NOMO-1 (cell line): ENCODE results near the gene FSD1.
A peak's percentile ranks its signal among the peaks of the same experiment; 100 is the strongest.
"Not testable (repeated sequence)": the region's sequence is repeated elsewhere in the genome, so short reads cannot be mapped to it uniquely, and the experiment has no call there.

Source experiments
- DNase-seq, 2 experiments: peaks; one replicate each; lab custom pipeline; 2025; ENCODE audit not compliant: unreplicated experiment in 2 of 2; lab: John Stamatoyannopoulos, UW

FSD1 gene

DNA sequence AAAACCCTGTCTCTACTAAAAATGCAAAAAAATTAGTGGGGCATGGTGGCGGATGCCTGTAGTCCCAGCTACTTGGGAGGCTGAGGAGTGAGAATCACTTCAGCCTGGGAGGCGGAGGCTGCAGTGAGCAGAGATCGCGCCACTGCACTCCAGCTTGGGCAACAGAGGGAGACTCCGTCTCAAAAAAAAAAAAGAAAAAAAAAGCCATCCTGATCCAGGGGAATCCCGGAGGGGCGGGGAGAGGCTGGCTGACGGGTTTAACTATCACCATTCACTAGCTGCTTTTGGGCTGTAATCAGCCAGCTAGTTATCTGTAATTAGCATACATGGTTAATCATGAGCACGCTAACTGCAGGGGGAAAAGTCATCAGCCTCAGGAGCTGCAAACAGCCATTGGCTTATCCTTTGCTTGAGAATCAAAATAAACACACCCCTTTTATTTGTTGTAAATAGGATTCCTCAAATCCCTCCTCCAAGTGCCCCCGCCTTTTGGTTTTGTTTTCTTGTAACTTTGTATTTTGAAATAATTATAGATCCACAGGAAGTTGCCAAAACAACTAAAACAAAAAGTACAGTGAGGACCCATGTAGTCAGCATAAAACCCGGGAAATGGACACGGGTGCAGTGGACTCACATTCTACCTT, 9.6 kb downstream of the FSD1 start:
- no peak for DNase-seq

DNA sequence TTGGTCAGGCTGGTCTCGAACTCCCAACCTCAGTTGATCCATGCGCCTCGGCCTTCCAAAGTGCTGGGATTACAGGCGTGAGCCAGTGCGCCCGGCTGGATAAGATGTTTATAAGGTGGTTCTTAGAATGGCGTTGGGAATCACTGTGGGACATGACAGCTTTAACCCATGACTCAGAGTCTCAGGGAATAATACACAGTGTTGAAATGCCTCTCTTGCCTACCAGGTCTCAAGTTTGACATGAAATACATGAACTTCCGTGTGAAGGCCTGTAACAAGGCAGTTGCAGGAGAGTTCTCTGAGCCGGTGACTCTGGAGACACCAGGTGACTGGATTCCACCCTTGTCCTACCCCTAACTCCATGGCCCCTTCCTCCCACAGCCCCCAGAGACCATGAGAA, 12.6 kb downstream of the FSD1 start:
- no peak for DNase-seq

DNA sequence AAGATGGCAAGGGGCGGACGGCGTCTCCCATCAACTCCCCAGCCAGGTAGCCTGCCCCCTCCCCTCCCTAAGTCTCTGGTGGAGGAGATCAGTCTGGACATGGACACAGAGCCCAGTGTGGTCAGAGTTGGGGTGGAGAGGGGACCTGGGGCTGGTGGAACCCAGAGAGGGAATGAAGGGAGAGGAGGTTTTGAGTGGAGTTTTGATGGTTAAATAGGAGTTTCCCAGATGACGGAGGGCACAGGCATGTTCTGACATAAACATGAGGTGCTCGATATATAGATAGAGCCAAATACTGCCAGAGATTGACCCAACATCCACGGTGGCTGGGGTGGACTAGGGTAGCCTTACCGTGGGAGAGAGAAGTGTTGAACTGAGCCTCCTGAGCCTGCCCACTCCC, 14.1 kb downstream of the FSD1 start:
- DNase-seq, result no peak

DNA sequence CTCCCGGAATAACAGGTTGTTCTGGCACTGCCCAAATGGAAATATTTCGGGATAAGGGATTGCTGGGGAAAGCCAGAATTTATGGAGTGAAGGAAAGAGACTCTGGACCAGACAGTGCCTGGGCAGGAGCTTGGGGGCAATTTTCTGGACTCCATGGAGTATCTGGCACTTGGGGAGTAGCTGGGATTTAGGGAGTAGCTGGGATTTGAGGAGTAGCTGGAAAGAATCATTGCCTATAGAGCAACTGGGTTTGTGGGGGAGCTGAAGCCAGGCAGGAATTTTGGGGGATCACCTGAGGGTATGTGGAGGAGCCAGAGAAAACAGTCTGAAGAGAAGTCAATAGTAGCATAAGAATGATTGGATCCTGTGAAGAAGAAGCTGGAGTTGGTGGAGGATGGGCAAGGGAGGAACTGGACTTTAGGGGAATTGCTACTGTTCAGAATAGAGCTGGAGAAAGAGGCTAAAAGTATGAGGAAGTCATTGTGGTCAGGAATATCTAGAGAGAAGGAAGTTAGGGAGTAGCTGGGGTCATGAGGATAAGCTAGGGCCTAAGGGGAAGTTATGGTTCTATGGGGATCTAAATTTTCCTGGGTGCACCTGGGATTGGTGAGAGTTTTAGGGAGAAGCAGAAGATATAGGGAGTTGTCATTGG, 14.8 kb downstream of the FSD1 start:
- DNase-seq, result no peak

DNA sequence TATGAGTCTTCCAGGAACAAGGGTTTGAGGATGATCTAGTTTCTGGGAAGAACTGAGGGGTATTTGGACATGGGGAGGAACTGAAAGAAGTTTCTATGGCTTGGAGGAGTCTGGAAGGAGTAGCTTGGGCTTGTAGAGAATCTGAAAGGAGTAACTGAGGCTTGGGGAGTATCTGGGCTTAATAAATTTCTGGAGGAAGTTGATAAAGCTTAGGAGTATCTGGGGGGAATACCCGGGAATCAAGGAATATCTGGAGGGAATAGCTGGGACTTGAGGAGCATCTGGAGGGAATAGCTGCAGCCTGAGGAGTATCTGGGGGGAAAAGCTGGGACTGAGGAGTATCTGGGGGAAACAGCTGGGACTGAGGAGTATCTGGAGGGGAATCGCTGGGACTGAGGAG, 16.0 kb downstream of the FSD1 start:
- no peak for DNase-seq

DNA sequence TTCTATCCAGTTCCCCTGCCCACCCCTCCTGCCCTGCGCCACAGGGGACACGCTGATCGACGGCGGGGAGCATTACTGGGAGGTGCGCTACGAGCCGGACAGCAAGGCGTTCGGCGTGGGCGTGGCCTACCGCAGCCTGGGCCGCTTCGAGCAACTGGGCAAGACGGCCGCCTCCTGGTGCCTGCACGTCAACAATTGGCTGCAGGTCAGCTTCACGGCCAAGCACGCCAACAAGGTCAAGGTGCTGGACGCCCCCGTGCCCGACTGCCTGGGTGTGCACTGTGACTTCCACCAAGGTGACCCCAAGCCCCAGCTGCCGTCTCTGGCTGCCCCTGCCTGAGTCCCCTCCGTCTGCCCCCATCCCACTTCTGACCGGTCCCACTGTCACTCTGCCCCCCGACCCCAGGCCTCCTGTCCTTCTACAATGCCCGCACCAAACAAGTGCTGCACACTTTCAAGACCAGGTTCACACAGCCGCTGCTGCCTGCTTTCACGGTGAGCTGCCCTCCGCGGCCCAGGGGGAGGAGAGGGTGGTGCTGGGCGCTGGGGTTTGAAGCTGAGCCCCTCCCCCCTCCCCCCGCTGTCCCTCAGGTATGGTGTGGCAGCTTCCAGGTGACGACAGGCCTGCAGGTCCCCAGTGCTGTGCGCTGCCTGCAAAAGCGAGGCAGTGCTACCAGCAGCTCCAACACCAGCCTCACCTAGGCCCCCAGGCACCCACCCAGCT, 18.7 kb downstream of the FSD1 start:
- no peak for DNase-seq

DNA sequence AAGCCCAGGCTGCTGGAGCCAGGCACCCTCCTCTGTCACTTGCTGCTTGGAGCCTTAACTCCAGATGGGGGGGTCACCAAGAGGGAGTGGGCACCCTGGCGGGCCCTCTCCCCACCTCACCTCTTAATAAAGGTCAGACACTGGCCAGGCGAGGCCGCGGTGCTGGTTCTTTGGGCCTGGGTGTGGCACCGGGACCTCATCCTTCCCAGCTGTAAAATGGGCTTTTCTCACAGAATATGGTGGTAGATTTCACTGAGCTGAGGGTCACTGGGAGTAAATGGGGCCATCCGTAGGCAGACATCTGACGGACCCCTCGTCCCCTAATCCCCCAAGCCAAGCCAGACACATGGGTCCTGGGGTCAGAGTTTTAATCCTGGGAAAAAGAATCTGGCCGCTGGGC, 19.3 kb downstream of the FSD1 start:
- no peak for DNase-seq

DNA sequence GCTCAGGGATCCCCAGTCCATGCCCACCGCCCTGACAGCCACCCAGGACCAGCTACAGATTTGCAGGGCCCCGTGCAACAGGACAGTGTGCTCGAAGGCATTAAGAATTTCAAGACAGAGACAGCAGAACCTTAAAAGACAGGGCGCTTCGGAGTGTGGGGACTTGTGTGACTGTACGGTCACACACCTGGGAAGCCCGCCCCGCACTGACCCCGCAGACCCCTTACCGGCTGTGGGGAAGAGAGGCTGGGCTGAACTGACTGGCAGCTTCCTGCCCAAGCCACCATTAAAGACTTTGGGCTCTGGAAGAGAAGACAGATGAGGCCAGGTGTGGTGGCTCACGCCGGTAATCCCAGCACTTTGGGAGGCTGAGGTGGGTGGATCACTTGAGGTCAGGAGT, 19.8 kb downstream of the FSD1 start:
- DNase-seq, result no peak

DNA sequence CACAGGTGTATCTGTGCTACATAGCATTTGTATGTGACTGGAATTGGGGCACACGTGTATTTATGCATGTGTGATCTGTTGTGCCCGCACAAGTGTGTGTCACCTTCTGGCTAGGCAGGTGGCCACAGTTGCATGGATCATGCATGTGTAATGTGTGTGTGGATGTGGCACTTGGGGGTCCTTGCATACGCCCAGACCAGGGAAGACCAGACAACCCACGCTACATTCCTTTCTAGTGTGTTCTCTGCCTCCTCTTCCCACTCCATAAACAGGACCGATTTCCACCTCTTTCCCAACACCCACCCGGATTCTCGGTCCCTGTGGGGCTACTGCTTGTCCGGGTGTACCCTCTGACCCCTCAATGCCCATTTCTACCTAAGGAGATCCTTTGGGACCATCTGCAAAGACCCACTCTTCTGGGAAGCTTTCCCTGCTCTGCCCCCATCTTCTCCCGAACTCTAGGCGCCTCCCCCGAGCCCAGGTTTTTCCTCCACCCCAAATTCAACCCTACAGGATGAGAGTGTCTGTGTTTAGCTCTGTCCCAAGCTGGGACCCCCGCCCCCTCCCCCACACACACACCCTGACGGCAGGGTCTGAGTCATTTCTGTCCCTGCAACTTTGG, 21.9 kb downstream of the FSD1 start:
- no peak for DNase-seq

DNA sequence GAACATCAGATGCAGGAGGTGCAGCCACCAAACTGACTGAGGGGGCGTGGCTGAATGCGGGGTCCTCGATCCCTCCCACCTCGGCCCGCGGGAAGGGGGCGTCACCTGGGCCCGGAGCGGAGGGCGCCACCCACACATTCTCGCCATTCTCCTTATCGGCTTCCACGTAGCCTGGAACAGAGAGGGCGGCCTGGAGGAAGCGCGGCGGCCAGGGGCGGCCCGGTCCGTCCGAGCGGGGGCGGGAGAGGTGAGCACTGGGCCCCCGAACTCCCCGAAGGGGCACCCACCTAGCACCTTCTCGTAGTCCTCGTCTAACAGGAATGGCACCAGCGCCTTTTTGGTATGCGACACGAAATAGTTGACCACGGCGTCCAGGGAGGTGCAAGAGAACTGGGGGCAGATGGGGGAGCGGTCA, 22.4 kb downstream of the FSD1 start:
- DNase-seq, result no peak

DNA sequence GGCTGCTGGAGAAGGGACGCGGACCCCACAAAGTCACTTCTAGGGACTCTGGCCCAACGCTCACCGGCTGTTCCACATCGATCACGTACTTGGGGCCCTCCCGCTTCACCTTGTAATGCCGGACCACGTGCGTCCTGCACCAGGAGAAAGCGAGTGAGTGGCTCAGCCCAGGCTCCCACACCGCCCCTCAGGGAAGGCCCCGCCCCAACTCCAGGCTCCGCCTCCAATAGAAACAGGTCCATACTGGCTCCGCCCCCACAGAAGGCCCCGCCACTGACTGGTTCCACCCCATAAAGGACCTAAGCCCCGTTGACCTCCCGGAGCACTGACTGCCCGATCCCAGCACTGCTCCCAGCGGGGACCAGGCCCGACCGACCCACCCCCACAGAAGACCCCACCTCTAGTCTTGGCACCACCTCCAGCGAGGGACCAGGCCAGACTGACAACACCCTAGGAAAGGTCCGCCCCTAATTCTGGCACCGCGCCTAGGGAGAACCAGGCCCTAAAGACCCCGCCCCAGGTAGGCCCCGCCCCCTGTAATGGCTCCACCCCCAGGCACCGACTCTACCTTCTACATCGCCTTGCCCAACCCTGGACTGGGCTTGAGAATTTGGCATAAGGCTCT, 23.0 kb downstream of the FSD1 start:
- peak; percentile 50 to 75 for DNase-seq

DNA sequence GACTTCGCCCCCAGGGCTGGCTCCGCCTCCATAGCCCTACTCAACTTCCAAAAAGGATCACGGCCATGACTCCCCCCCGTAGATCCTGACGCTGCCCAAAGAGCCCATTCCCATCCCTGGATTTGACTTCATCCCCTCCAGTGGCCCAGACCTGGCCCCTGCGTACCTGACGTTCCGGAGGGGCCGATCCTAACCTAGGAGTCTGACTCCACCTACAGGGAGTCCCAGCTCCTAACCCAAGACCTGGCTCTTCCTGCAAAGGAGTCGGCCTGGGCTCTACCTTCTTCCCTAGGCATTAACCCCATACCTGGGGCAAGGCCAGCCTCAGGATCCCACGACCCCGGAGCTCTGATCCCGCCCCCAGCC, 23.5 kb downstream of the FSD1 start:
- DNase-seq, result no peak

DNA sequence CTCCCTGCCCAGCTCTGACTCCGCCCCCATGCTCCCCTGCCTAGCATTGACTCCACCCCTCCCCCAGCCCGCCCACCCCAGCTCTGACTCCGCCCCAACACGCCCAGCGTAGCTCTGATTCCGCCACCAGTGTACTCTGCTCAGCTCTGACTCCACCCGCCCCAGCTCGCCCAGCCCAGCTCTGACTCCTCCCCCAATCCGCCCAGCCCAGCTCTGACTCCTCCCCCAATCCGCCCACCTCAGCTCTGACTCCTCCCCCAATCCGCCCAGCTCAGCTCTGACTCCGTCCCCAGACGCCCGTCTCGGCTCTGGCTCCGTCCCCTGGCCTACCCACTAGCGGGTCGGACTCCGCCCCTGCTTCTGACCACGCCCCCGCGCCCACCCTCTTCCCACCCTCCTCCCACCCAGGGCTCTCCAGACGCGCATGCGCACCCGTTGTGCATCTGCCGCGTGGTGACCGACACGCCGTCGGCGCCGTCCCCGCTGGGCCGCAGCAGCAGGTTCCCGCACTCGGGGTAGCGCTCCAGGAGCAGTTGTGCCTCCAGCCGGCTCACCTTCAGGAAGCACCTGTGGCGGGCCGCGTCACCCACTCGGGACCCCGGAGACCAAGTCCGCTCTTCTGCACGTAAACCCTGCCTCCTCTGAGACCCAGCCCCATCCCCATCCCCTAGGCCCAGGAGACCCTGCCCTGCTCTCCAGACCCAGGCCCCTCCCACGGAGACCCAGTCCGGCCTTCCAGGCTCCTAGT, 24.0 kb downstream of the FSD1 start:
- peak; percentile 93 to 96 for DNase-seq

DNA sequence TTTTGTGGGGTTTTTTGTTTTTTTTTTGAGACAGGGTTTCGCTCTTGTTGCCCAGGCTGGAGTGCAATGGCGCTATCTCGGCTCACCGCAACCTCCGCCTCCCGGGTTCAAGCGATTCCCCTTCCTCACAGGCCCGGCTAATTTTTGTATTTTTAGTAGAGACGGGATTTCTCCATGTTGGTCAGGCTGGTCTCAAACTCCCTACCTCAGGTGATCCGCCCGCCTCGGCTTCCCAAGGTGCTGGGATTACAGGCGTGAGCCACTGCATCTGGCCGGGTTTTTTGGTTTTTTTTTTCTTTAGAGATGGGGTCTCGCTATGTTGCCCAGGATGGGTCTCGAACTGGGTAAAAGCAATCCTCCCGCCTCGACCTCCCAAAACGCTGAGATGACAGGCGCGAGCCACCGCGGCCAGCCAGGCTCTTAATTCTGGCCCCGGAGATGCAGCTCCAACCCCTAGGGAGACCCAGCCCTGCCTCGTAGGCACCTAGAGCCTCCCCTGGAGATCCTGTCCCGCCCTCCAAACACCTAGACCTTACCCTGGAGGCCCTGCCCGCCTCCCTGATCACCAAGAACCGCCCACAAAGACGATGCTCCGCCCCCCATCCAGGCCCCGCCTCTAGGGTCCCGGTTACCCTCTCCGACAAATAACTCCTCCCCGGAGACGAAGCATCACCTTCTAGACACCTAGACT, 24.7 kb downstream of the FSD1 start:
- DNase-seq, result not testable (repeated sequence)

DNA sequence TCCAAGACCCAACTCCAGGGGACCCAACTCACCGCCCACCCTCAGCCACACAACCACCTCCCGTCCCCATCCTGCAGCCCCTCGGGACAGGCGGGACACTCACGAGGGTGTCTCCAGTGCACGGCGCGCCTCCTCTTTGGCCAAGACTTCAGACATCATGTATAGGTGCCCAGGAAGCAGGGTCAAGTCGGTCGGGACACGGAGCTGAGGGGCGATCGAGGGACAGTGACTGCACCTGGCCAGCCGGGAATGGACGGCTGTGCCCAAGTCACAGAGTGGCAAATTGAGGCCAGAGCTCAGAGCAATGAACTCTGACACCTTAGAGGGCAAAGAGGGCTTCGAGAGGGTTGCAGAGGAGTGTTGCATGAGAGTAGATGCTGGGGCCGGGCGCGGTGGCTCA, 25.5 kb downstream of the FSD1 start:
- DNase-seq, result no peak

DNA sequence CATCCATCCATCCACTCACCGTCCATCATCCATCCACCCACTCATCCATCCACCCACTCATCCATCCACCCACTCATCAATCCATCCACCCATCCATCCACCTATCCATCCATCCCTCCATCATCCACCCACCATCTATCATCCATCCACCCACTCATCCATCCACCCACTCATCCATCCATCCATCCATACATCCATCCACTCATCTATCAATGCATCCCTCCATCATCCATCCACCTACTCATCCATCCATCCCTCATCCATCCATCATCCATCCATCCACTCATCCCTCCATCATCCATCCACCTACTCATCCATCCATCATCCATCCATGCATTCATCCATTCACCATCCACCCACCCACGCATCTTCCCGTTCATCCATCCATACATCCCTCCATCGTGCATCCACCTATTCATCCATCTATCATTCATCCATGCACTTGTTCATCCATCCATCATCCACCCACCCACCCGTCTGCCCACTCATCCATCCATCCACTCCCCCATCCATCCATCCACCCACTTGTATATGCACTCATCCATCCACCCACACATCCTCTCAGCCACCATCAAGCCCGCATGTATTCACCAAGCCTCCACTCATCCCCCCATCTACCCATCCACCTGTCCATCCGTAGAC, 30.7 kb downstream of the FSD1 start:
- DNase-seq, result no peak

DNA sequence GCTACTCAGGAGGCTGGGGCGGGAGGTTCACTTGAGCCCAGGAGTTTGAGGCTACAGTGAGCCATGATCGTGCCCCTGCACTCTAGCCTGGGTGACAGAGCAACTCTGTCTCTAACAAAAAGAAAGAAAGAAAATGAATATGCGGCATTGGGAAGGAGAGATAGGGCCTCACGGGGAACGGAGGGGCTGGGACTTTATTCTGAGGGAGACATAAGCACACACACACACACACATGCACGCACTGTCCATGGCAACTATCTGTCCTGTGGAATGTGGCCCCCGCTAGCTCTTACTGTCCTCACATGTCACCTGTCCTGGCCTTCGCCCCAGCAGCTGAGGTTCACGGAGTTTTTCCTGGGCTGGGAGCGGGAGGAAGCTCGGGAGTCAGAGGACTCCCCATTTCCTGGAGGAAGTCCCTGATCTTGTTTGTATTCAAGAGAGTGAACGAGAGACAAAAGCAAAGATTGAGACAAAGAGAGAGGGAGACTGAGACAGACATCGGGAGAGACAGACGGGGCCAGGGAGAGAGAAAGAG, 33.6 kb downstream of the FSD1 start:
- DNase-seq, result no peak

DNA sequence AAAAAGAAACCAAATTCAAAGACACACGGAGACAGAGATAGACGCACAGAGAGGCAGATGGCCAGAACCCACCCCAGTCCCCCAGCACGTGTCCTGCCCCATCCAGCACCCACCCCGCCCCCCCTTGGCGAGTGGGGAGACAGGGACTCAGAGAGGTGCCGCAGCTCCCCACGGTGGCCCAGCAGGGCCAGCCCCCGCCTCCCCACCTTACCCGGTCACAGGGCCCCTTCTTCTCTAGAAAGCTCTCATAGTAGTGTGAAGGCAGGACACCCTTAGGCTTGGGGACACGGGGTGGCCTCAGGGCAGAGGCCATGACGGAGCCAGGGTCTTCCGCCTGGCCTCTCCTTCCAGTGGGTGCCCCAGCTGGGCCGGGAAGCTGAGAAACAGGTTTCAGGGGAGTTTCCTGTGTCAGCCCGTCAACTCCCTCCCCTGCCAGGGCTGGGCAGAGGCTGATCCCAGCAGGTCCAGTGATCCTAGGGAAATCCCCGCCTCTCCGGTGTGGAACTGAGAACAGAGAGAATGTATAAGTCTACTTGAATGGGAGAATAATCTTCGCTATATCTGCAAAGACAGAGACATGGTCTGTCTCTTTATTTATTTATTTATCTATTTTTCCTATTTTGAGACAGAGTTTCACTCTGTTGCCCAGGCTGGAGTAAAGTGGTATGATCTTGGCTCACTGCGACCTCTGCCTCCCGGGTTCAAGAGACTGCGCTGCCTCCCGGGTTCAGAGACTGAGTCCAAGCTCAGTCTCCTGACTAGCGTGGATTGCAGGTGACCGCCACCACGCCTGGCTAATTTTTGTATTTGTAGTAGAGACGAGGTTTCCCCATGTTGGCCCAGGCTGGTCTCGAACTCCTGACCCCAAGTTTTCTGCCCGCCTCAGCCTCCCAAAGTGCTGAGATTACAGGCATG, 34.3 kb downstream of the FSD1 start, which contains the start of gene STAP2:
TSS of gene STAP2 (minus strand) at position 387 of the 915 bp plus-strand sequence. CDS start at position 313, 74 bp downstream.
- no peak for DNase-seq
